HG02759 (cell line): ENCODE data around the gene NXPE3.

Experiments
- ATAC-seq: cut with Tn5 transposase; IDR thresholded peaks from one replicate; pipeline ENCODE4 v1.9.1; 2021; ENCODE audit warnings: mild to moderate bottlenecking, moderate library complexity; ENCODE audit not compliant: unreplicated experiment

Gene NXPE3

DNA sequence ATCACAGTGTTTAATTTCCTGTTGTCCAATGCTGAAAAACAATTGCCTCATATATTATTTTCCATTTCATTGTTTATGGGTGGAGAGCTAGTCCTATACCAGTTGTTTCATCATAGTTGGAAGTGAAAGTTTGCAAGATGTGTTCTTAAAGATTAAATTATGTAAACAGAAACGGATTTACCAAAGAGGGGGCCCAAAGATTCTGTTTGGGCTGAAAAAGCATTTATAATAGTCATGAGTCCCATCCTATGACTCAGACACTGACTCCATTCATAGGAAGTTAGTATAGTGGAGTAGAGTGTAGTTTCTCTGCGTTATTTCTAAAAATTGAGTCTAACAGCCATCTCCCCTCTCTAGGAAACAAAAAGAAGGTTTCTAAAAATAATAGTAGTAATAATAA is 94.6 kb downstream of the NXPE3 start:
- no peak for ATAC-seq

DNA sequence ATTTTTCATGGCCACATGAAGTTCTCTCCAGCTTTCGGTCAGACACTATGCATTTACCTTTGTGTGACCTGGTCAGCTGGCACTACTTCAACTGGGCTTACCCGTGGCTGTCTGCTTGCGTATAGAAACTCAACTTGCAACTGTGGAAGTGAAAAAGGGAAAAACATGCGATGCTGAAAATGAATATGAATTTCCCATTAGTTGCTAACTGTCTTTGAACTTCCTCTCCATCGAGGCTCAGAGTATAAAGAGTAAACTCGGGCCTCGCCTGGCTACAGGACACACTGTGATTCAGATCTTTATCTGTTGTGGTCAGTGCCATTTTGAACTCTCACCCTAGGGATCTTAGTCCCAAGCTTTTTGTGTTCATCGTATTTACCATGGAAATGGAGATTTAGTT is 97.1 kb downstream of the NXPE3 start:
- peak; percentile 61 for ATAC-seq
